Keratinocyte (primary cell): ENCODE measurements around the gene SUMO4. TPM values are rescaled to one million over a fixed set of nuclear protein-coding genes. Genes with fewer than 3 reads are reported as not detected.

Experiments used
- DNase-seq: peaks from one replicate; pipeline ENCODE4 v3.0.0-alpha.2; 2011; ENCODE audit warnings: low read depth, missing footprints, low spot score
- FAIRE-seq: peaks from 2 replicates; lab custom pipeline; 2011; peaks lifted over from hg19 to GRCh38; lab: Jason Lieb, UNC
- H2AFZ ChIP-seq: 2 replicates; pipeline ENCODE4 v1.6.0; 2012; ENCODE audit warnings: low read length, control low read depth, inconsistent platforms; ENCODE audit not compliant: control insufficient read depth
- H3K27ac ChIP-seq: 2 replicates; pipeline ENCODE4 v1.5.1; 2011; ENCODE audit warnings: low read length; ENCODE audit not compliant: control insufficient read depth, insufficient read depth
- H3K27me3 ChIP-seq: 3 replicates; pipeline ENCODE4 v1.6.0; 2011; ENCODE audit warnings: low read length; ENCODE audit not compliant: control insufficient read depth, insufficient read depth; ENCODE audit errors: extremely low read depth
- H3K36me3 ChIP-seq, 2 experiments: 2 replicates in 1 of 2; 3 replicates in 1 of 2; pipeline ENCODE4 v1.5.1; 2011; ENCODE audit warnings: low read length in 2 of 2, mild to moderate bottlenecking in 1 of 2; ENCODE audit not compliant: control insufficient read depth in 2 of 2, insufficient read depth in 2 of 2; ENCODE audit errors: extremely low read depth in 1 of 2
- H3K4me1 ChIP-seq: 3 replicates; pipeline ENCODE4 v1.5.1; 2011; ENCODE audit warnings: low read length; ENCODE audit not compliant: control insufficient read depth, insufficient read depth; ENCODE audit errors: extremely low read depth
- H3K4me2 ChIP-seq: 3 replicates; pipeline ENCODE4 v1.6.0; 2011; ENCODE audit warnings: low read depth, low read length; ENCODE audit not compliant: control insufficient read depth, insufficient read depth; ENCODE audit errors: extremely low read depth
- H3K4me3 ChIP-seq, 3 experiments: fragments of 200-600 bp in 1 of 3; sonication (generic) in 1 of 3; 2 replicates in 2 of 3; 3 replicates in 1 of 3; pipeline ENCODE4 v1.5.1; 2011 to 2016; ENCODE audit warnings: low read length in 3 of 3, mild to moderate bottlenecking in 3 of 3, control low read depth in 2 of 3, inconsistent platforms in 1 of 3, low read depth in 1 of 3, mixed read lengths in 1 of 3, mixed run types in 1 of 3, moderate library complexity in 1 of 3; ENCODE audit not compliant: control insufficient read depth in 2 of 3, insufficient read depth in 2 of 3; ENCODE audit errors: extremely low read depth in 1 of 3
- H3K79me2 ChIP-seq: 2 replicates; pipeline ENCODE4 v1.6.0; 2012; ENCODE audit warnings: low read length; ENCODE audit not compliant: control insufficient read depth, insufficient read depth
- H3K9ac ChIP-seq: 3 replicates; pipeline ENCODE4 v1.6.0; 2011; ENCODE audit warnings: low read length; ENCODE audit not compliant: control insufficient read depth, insufficient read depth; ENCODE audit errors: extremely low read depth
- H3K9me1 ChIP-seq: 3 replicates; pipeline ENCODE4 v1.6.0; 2011; ENCODE audit warnings: low read length; ENCODE audit not compliant: control insufficient read depth, insufficient read depth; ENCODE audit errors: extremely low read depth
- H3K9me3 ChIP-seq: 2 replicates; pipeline ENCODE4 v1.5.1; 2012; ENCODE audit warnings: low read depth, low read length; ENCODE audit not compliant: control insufficient read depth
- H4K20me1 ChIP-seq: 3 replicates; pipeline ENCODE4 v1.6.0; 2011; ENCODE audit warnings: low read length; ENCODE audit not compliant: control insufficient read depth, insufficient read depth; ENCODE audit errors: extremely low read depth
- EZH2 ChIP-seq: IDR thresholded peaks from one replicate; pipeline ENCODE4 v1.6.1; 2012; ENCODE audit warnings: inconsistent platforms, mild to moderate bottlenecking, low read length, moderate library complexity
- dilution Hi-C: fragments of 300-500 bp; cut with MboI; formaldehyde crosslinking; loops from one replicate; pipeline ENCODE4 v1.7.0; 2020; ENCODE audit warnings: low sequenced_read_pairs; ENCODE audit not compliant: extremely low pct_ligation_motif_present
- polyA plus RNA-seq, 5 experiments: library from polyadenylated mRNA; depleted of rRNA in 3 of 5; stranded (reverse) in 3 of 5; stranded (forward) in 1 of 5; unstranded in 1 of 5; fragments of >200 nt; gene quantifications; 1 replicate in 1 of 5; 2 replicates in 3 of 5; 3 replicates in 1 of 5; pipeline versions ENCODE4 v1.2.1 to v1.2.3, GENCODE V29; 2011 to 2012; ENCODE audit warnings: missing spikeins in 2 of 5, low read depth in 1 of 5, low replicate concordance in 1 of 5
- TF ChIP-seq, protein P1 (sequence below), 3 experiments: IDR thresholded peaks in 1 of 3; conservative IDR thresholded peaks in 1 of 3; optimal IDR thresholded peaks in 1 of 3; 2 replicates in 2 of 3; 3 replicates in 1 of 3; pipeline versions ENCODE3 to v1.5.1; 2011; ENCODE audit warnings: low read length in 3 of 3, mild to moderate bottlenecking in 3 of 3, moderate library complexity in 2 of 3, control low read depth in 1 of 3, inconsistent platforms in 1 of 3; ENCODE audit not compliant: insufficient read depth in 2 of 3; ENCODE audit errors: extremely low read depth in 1 of 3

SUMO4 gene
- polyA plus RNA-seq, 1 donor (not counting 4 experiments of a cell fraction or from before 2014, with no cell fraction given): 0.09 TPM

DNA sequence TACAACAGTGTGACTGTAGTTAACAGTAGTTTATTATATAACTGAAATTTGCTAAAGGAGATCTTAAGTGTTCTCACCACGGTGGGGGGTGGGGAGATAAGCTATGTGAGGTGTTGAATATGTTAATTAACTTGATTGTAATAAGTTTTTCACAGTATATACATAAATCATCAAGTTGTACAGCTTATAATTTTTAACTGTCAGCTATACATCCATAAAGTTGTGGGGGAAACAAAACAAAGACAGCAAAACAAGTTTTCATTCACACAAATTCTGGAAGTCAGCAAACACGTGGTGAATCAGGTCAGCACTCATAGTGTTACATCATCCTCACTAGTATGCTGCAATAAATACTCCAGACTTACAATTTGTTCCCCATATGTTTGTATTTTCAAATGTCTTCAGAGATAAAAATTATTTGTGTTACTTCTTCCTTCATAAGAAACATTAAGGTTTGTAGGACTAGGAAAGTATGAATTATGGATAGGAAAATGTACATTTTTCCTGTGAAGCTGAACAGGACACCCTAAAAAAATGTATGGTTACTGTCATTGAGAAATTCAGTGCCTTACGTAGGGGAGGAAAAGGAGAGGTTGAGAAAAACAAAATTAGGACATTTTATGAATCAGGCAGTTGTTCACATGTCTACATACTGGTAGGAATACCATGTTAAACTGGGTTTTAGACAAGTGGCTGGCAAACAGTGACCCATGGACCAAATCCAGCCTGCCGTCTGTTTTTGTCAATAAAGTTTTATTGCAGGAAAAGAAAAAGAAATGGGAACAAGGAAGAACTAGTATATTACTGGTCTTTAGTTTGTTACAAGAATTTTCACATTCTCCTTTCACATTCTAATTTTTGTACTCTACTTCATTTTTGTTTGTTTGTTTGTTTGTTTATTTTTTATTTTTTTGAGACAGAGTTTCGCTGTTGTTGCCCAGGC lies 6.0 kb downstream of the SUMO4 start:
- Histone ChIP-seq H3K79me2 (no peaks in the 10 kb centered on the region), H3K36me3 (peaks cover 5 to 8% of the 10 kb centered on the region in 2 experiments), H3K4me1 (peaks cover 9% of the 10 kb centered on the region), H3K9me1 (no peaks in the 10 kb centered on the region), H3K9me3 (no peaks in the 10 kb centered on the region), H3K4me2 (no peak overlapping the region), H3K27me3 (no peaks in the 10 kb centered on the region), H3K27ac (peak overlapping the region; percentile 53), H3K9ac (no peak overlapping the region), H4K20me1 (no peaks in the 10 kb centered on the region), H3K4me3 (no peak overlapping the region), H2AFZ (no peak overlapping the region)
- FAIRE-seq (no peak), DNase-seq (no peak)
- TF ChIP-seq EZH2: no peak
- TF ChIP-seq, protein P1, sequence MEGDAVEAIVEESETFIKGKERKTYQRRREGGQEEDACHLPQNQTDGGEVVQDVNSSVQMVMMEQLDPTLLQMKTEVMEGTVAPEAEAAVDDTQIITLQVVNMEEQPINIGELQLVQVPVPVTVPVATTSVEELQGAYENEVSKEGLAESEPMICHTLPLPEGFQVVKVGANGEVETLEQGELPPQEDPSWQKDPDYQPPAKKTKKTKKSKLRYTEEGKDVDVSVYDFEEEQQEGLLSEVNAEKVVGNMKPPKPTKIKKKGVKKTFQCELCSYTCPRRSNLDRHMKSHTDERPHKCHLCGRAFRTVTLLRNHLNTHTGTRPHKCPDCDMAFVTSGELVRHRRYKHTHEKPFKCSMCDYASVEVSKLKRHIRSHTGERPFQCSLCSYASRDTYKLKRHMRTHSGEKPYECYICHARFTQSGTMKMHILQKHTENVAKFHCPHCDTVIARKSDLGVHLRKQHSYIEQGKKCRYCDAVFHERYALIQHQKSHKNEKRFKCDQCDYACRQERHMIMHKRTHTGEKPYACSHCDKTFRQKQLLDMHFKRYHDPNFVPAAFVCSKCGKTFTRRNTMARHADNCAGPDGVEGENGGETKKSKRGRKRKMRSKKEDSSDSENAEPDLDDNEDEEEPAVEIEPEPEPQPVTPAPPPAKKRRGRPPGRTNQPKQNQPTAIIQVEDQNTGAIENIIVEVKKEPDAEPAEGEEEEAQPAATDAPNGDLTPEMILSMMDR (optimal IDR thresholded peaks at IDR 0.05 in 1 of 3, IDR thresholded peaks at IDR 0.05 in 1 of 3, conservative IDR thresholded peaks at IDR 0.05 in 1 of 3; ENCODE audit: extremely low read depth in 1 of 3, insufficient read depth in 2 of 3, low read length in 3 of 3): no peak
- dilution Hi-C loops: loop anchor here (25.0 kb wide), 1 partner anchor 319 kb away; no protein-coding TSS in a partner anchor

DNA sequence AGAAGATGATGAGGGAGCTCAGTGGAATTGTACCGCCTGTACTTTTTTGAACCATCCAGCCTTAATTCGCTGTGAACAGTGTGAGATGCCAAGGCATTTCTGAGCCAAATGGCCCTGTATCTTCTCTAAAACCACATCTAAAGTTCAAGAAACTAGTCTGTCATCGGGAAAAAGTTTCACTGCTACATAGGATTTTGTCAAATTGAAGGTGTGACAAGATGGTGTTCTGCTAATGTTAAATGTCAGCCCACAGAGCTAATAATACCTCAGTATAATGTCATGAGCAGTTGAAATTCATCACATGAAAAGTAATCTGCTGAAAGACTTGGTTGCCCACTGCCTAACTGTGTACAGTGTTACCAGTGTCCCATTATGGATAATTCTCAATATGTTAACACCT lies 9.6 kb downstream of the SUMO4 start:
- Histone ChIP-seq H3K79me2 (no peaks in the 10 kb centered on the region), H4K20me1 (no peaks in the 10 kb centered on the region), H3K27ac (no peak overlapping the region), H3K36me3 (peaks cover 4 to 5% of the 10 kb centered on the region in 2 experiments), H3K9me3 (no peaks in the 10 kb centered on the region), H2AFZ (no peak overlapping the region), H3K4me1 (peaks cover 6% of the 10 kb centered on the region), H3K4me2 (no peak overlapping the region), H3K27me3 (no peaks in the 10 kb centered on the region), H3K9me1 (no peaks in the 10 kb centered on the region), H3K4me3 (no peak overlapping the region), H3K9ac (no peak overlapping the region)
- dilution Hi-C loops: loop anchor here (25.0 kb wide), 1 partner anchor 322 kb away; no protein-coding TSS in a partner anchor
- no peak for FAIRE-seq
- DNase-seq: no peak
- no peak for TF ChIP-seq EZH2
- TF ChIP-seq, protein P1 (optimal IDR thresholded peaks at IDR 0.05 in 1 of 3, IDR thresholded peaks at IDR 0.05 in 1 of 3, conservative IDR thresholded peaks at IDR 0.05 in 1 of 3; ENCODE audit: extremely low read depth in 1 of 3, insufficient read depth in 2 of 3, low read length in 3 of 3): no peak
